ENCODE results near the gene TMEM204.
A peak's percentile ranks its signal among the peaks of the same experiment; 100 is the strongest.

Gene TMEM204

DNA sequence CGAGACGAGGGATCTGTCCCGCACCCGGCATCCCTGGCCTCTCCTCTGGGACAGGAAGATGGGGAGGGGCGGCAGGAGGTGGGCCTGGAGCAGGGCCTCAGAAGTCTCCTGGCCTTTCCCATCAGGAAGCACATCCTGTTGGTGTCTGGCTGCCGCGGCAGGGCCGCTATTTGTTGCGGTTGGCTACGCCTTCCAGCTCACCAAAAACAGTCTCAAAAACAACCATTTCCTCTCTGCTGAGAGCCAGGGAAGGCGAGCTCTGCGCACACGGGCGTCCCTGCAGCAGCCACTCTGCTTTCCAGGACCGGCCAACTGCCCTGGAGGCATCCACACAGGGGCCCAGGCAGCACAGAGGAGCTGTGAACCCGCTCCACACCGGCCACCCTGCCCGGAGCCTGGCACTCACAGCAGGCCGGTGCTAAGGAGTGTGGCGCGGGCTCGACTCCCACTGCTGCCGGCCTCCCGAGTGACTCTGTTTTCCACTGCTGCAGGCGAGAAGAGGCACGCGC, at the start of gene TMEM204:
Gene TMEM204, plus strand, starts transcription at position 224 of the 509 bp plus-strand sequence. CDS start 610 bp downstream, outside the sequence.
- no peak for DNase-seq (ENCODE audit: low read depth)

DNA sequence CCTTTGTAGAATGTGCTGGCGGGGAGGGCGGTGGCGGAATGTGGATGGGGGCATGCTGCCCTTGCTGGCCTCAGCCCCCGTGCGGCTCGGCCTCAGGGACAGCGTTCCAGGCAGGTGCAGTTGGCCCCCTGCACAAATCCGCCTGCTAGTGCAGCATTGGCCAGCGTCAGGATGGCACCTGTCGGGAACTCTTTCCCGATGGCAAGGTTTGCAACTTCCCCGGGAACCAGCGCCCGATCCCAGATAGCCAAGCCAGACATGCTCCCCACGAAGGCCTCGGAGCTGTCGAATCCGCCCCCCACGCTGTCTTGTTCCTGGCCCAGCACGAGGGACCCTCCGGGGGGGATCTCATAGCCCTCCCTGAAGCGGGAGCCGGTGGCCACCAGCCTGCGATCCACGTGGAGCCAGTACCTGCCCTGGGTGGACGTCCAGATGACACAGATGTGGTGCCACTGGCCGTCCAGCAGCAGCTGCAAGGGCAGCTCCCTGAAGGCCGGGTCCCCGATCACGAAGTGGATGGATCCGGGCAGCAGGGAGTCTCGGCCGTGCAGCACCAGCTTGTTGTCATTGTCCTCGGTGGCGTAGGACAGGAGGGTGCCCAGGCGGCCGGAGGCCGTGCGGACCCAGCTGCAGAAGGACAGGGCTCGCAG, 47.5 kb upstream of the TMEM204 start:
- DNase-seq (ENCODE audit: low read depth) = no peak

DNA sequence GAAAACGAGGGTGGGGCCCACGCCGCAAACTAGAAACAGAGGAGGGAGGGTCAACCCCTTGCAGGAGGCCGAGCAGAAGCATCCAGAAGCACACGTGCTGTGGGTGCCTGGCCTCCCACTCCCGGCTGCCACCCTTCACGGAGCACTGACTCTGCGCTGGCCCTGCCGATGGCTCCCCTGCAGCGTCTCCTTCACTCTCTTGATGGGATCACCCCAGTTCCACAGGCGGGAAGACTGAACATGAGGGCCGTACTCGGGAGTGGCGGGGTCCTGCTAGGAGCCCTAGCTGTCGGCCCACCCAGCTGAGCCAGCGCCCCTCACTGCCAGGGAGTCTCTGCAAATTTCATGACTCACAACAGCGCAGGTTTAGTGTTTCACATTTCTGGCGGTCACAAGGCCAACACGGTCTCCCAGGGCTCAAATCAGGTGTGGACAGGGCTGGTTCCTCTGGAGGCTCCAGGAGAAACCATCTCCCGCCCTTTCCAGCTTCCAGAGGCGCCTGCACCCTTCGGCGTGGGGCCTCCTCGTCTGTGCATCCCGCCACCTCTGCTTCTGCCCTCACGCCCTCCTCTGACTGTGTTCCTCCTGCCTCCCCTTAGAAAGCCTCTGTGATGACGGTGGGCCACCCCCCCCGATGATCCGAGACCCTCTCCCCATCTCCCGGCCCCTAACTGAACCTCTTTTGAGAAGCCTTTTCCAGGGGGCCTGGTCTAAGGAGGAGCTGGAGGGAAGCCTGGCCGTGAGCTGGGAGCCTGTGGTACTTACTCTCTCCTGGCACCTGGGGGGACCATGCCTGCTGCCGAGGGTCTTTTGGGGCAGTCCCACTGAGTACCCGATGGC, 46.7 kb upstream of the TMEM204 start:
- DNase-seq (ENCODE audit: low read depth) = no peak

DNA sequence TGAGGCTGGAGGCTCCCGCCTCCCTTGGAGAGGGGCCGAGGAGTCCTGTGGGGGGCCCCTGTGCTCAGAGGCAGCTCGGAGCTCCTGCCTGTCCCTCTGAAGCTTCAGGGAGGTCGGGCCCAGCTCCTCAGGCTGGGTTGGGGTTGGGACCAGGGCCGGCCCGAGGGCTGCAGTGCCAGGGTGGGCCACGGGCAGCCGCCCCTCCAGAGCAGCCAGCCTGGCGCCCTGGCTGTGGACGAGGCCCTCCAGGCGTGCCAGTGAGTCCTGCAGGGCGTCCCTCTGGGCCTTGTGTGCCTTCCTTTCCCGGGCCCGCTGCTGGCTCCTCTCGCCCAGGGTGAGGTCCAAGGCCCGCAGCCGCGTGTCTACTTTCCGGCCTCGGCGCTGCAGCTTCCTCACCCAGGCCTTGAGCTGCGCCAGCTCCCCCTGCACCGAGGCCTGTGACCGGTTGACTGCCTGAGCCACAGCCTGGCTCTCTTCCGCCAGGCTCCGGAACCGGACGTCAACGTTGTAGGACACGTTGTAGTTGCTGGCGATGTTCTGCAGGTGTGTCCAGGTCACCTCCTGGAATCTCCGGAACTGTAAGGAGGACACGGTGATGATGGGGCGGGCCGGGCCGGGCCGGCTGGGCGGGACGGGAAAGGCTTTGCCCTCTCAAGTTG, 45.9 kb upstream of the TMEM204 start:
- no peak for DNase-seq (ENCODE audit: low read depth)

DNA sequence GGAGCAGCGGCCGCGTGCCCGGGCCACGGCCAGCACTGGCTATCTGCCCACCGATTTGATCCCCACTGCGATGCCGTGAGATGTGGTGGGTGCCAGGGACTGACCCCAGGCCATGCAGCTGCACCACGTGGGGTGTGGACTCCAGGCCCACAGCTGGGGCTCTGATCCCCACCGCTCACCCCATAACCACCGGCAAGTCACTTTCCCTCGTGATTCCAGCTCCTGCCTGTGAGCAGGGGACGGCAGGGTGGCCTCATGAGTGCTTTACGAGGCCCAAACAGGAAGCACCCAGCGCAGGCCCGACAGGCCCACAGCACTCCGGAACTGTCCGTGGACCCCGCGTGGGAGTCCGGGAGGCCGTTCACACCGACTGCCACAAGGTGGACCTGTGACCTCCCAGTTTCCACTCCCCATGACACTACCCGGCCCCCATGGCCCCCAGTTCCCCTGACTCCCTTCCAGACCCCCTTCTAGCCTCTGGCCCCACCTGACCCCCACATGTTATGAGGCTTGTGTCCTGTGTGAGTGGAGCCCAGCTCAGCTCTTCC, 45.3 kb upstream of the TMEM204 start:
- DNase-seq (ENCODE audit: low read depth) = no peak

DNA sequence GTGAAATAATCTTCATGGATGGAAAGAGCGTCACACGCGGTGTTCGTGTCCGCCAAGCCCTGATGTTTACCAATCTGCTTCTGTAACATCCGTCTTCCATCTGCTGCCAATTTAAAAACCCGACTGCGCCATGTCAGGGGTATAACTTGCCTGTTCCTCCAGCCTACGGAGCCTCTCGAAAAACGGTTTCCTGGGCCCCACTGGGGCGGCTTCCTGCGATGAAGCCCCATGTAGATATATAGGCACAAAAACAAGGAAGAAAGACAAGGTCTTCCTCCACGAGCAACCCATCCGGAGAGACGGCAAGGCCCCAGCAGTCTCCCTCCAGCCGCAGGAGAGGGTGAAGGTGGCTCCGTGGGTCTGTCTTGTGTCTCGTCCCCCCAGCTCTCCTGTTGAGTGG, 44.8 kb upstream of the TMEM204 start, which contains the start of gene PTX4:
Gene PTX4, minus strand, starts transcription at position 326 of the 400 bp plus-strand sequence. Its CDS starts 35 bp downstream, at position 291.
- no peak for DNase-seq (ENCODE audit: low read depth)

DNA sequence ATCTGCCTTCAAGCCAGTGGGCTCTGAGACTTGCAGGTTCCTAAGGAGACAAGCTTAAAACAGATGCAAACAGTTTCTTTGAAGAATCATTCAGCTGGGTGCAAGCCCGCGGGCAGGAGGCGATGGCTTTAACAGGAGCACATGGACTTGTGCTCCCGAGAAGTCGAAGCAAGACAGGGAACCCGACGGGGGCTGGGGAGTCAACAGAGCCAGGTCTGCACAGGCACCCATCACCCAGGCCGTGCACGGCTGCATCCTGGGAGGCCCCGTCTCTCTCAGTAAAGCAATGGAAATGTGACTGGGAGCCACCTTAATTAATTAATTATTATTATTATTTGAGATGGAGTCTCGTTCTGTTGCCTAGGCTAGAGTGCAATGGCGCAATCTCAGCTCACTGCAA, 44.4 kb upstream of the TMEM204 start:
- no peak for DNase-seq (ENCODE audit: low read depth)

DNA sequence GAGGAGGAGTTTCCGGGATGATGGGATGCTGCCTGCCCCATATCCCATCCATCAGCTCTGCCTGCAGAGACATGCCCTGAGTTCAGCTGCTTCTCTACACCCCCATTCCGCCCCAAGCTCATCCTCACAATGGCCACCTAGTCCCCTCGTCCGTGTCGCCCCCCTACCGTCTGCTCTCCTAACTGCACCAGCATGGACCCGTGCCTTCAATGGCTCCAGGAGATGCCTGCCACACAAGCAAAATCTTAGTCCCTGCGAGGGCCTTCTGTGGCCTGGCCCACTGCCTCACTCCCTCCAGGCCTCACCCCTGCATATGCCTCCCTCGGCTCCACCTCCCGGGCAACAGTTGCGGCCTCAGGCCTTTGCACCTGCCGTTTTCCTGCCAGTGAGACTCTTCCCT, 42.1 kb upstream of the TMEM204 start:
- DNase-seq (ENCODE audit: low read depth) = no peak

DNA sequence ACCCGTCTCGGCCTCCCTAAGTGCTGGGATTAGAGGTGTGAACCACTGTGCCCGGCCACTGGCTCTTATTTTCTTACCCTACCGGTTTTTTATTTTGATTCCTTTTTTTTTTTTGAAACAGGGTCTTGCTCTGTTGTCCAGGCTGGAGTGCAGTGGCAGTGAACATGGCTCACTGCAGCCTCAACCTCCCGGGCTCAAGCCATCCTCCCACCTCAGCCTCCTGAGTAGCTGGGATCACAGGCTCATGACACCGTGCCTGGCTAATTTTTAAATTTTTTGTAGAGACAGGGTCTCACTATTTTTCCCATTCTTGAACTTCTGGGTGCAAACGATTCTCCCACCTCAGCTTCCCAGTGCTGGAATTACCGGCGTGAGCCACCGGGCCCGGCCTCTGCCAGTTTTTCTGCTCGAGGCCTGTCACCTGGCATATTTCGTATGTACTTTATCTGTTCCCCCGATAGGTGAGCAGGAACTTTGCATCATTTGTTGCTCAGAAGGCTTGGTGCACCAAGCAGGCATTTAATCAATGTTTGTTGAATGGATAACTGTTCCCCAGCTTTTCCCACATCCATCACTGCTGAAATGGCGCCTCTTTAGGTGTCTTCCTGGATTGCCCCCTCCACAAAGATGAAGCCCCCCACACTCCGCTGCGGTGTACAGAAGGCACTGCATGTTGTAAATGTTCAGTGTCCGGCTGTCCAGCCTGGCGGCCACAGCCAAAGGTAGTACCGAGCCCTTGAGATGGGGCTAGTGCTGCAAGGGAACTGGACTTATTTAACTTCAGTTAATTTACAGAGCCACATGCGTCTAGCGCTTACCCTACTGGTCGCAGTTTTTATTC, 41.2 kb upstream of the TMEM204 start:
- DNase-seq (ENCODE audit: low read depth) = no peak

DNA sequence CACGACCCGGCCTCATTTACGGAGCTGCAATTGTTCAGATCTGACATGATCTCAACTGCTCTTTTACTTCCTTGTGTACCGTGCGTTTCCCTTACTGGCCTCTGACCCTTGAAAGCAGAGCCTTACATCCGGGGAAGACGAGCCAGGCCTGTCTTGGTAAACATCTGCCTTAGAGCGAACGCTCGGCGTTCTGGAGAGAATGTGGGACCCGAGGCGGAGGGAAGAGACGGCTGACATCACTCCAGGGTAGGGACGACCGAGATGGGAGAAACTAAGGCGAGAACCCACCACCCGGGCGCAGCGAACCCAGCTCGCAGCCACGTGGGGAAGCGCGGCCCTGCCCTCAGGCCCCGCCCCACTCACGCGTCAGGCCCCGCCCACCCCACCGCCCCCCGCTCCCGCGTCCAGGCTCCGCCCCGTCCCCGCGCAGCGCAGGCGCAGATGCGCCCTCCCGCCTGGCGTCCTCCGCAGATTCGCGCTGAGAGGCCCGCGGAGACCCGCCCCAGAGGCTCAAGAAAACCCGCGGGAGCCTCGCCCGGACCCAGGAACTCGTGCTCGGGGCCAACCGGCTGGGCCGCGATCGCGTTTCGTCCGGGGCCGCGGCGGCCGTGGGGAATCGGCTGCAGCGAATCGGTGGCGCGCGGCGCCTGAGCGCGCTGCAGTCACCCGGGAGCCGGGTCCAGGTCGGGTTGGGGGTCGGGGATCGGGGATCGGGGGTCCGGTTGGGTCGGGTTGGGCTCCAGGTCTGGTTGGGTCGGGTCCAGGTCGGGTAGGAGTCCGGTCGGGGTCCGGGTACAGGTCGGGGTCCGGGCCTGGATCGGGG, 40.3 kb upstream of the TMEM204 start, which contains the start of gene TELO2:
Gene TELO2, plus strand, starts transcription at position 438 of the 823 bp plus-strand sequence. CDS start 922 bp downstream, outside the sequence.
- peak; percentile 39 for DNase-seq (ENCODE audit: low read depth)

DNA sequence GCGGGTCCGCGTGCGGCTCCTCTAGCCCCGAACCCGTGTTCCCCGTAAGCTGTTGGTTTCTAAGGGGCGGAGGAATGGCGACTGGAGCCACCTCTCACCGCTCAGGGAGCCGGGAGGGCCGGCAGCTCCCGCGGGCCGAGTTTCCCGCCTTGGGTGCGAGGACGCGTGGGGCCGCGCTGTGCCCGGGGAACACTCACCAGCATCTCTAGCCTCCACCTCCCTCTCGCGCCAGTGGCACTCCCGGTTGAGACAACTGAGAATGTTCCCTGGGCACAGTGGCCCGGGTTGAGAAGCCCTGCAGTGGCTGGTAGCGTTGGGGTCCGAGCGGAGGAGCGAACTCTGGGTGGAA, 39.7 kb upstream of the TMEM204 start:
- no peak for DNase-seq (ENCODE audit: low read depth)

DNA sequence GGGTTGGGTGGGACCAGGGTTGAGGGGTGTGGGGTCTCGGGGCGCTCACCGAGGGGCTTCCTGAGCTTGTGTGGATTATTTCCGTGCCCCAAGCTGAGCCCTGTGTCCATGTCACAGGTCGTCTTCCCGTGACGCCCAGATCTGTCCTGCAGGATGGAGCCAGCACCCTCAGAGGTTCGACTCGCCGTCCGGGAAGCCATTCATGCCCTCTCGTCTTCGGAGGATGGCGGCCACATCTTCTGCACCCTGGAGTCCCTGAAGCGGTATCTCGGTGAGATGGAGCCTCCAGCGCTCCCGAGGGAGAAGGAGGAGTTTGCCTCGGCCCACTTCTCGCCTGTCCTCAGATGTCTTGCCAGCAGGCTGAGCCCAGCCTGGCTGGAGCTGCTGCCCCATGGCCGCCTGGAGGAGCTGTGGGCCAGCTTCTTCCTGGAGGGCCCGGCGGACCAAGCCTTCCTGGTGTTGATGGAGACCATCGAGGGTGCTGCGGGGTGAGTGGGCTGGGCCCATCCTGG, 39.3 kb upstream of the TMEM204 start:
- DNase-seq (ENCODE audit: low read depth) = no peak

DNA sequence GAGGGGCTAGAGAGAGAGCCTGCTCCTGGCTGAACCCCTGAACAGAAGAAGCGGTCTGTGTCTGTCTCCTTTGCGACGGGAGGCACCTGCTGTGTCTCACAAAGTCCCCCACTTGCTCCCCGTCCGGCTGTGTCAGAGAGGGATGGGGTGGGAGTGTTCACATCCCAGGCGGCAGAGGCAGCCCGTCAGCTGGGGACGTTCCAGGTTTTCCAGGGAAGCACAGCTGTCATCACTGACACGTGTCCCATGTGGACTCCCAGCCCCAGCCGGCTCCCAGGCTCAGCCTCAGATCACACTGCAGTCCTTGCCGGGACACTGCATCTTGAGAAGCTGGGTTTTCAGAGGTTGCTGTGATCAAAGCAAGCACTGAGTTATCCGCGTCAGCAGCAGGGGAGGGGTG, 38.8 kb upstream of the TMEM204 start:
- DNase-seq (ENCODE audit: low read depth) = no peak

DNA sequence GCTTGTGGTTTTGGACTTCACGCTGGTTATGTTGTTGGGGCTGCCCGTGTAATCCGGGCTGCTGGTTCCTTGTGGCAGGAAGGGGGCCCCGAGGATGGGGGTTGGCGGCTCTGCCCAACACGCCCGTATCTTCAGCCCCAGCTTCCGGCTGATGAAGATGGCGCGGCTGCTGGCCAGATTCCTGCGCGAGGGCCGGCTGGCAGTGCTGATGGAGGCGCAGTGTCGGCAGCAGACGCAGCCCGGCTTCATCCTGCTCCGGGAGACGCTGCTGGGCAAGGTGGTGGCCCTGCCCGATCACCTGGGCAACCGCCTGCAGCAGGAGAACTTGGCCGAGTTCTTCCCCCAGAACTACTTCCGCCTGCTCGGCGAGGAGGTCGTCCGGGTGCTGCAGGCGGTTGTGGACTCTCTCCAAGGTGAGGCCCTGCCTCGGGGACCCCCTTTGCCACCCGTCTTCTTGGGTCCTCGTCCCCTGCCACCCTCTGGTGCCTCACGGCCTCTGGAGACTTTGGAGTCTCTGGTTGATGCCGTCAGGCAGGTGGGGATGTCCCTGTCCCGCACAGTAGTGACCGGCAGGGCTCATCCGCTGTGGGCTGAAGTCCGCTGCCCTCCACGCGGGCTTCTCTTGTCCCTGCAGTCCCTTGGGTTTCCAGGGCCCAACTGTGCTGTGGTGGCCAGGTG, 38.1 kb upstream of the TMEM204 start:
- DNase-seq (ENCODE audit: low read depth) = peak; percentile 80

DNA sequence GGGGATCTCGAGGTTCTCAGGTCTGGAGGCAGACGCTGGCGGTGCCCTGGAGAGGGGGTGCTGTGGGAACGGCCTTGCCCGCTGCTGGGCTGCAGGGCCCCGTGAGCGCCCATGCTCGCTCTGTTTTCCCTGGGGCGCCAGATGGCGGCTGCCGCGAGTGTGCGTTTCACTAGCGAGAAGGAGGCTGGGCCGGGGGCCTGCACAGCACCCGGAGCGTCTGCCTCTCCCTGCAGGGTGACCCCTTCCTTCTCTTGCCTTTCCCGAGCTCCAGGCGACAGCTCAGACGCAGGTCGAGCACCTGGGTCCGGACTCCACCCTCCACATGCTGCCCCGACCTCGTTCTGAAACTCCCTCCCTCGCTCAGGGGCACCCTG, 37.6 kb upstream of the TMEM204 start:
- DNase-seq (ENCODE audit: low read depth) = no peak

DNA sequence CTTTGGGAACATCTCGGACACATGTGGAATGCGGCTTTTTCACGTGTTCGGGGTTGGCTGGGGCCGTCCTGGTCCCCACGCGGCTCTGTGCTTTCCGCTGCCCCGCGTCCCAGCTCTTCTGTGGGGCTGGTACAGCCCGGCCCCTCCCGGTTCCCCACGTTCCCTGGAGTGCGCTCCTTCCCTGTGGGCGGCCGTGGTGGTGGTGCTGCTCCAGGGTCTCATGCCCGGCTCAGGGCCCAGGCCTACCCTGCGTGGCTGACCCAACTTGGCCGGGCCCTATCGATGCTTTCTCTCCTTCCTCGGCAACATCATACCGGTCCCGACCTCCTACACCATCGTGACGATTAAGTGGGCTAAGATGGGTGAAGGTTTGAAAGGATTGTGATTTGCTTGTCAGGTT, 37.0 kb upstream of the TMEM204 start:
- DNase-seq (ENCODE audit: low read depth) = no peak

DNA sequence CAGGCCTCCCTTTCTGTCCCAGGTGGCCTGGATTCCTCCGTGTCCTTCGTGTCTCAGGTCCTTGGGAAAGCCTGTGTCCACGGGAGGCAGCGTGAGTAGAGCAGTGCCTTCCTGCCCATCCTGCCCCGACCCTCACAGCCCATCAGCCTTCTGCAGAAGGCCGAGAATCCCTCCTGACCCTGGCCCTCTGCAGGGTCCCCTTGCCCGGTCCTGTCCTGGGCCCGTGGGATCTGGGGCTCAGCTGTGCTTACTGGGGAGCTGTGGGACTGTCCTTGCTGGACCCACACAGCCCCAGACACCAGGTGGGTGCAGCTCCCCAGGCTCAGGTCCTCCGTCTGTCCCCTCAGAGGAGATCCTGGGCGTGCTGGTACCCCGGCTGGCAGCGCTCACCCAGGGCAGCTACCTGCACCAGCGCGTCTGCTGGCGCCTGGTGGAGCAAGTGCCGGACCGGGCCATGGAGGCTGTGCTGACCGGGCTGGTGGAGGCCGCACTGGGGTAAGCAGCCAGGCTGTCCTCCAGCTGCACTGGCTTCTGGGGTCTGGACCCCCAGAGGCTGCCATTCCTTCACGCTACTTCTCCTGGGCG, 36.4 kb upstream of the TMEM204 start:
- DNase-seq (ENCODE audit: low read depth) = no peak

DNA sequence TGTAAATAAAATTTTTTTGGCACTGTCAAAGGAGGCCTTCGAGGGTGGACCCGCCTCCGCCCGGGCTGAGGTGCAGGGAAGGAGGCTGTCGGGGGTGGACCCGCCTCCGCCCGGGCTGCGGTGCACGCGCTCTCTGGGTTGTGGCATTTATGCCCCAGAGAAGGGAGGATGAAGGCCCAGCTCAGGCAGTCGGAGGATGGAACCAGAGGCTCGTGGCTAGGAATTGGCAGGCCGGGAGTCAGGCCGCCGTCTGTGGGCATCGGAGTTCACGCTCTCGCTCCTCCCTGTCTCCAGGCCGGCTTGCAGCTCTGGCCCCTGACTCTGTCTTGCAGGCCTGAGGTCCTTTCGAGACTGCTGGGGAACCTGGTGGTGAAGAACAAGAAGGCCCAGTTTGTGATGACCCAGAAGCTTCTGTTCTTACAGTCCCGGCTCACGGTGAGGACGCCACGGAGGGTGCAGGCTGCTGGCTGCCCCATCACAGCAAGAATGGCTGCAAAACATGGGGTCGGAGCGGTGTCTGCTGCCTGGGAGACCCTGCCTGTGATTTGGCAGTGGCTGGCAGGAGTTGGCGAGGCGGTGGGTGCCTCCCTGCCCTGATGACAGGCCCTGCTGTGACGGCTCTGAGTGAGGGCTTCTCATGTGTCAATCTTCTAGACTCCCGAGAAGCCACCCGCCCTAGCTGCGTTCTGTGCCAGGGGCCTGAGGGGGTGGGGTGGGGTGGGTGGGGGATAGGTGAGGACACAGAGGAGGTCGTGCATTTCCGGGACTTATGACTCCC, 34.4 kb upstream of the TMEM204 start:
- no peak for DNase-seq (ENCODE audit: low read depth)
